HG03280 (cell line): ENCODE measurements around the gene NEUROG1.

Experiments
- ATAC-seq: cut with Tn5 transposase; IDR thresholded peaks from one replicate; pipeline ENCODE4 v1.9.1; 2021; ENCODE audit warnings: mild to moderate bottlenecking, moderate library complexity; ENCODE audit not compliant: unreplicated experiment

NEUROG1 gene

GRCh38 chr5:135535820-135536801 lies at the start of gene NEUROG1:
TSS of gene NEUROG1 (minus strand) at chr5:135535964. CDS start at chr5:135535690, 274 bp downstream.
- no peak for ATAC-seq

DNA sequence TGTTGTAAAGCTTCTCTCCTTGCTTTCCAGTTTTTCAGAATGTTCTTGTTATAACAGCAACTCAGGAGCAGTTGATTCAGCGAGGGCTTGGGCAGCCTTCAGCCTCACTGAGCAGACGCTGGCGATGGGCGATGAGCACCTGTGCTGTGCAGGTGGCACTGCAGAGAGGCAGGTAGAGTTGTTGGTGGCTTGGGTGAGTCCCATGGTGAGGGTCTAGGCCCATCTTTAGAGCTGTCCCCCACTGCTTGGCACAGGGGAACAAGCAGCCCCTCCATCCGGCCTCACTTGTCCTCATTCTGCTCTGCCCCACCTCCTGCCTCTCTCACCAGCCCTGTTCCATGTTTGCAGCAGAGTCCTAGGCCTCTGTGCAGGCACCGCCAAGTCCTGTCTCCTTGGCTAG lies 49.2 kb upstream of the NEUROG1 start:
- ATAC-seq: no peak

- ATAC-seq: no peak
Observed at GRCh38 chr5:135584276-135584675, 48.5 kb upstream of the NEUROG1 start.

- no peak for ATAC-seq
Observed at GRCh38 chr5:135582099-135582781, 46.5 kb upstream of the NEUROG1 start.

- ATAC-seq: no peak
Observed at GRCh38 chr5:135578685-135579341, 43.0 kb upstream of the NEUROG1 start, which contains the start of gene CXCL14. TSS of gene CXCL14 (minus strand) at chr5:135578991. CDS start at chr5:135578778, 213 bp downstream.

DNA sequence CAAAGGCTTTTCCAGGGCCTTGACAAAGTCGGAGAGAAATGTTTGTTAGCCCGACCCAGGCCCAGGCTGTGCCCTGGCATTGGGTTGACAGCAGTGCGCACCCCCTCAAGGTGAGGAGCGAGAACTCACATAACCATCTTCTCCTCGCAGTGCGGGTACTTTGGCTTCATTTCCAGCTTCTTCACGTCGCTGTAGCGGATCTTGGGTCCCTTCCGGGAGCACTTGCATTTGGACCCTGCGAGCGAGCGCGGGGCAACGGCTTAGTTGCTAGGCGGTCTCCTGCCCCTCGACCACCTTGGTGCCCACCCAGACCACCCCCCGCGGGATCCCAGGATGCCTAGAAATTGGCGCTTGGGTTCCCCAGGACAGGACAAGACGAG lies 42.5 kb upstream of the NEUROG1 start:
- no peak for ATAC-seq

GRCh38 chr5:135577421-135577820 lies 41.7 kb upstream of the NEUROG1 start:
- no peak for ATAC-seq

GRCh38 chr5:135576075-135576599 lies 40.4 kb upstream of the NEUROG1 start:
- ATAC-seq: no peak

DNA sequence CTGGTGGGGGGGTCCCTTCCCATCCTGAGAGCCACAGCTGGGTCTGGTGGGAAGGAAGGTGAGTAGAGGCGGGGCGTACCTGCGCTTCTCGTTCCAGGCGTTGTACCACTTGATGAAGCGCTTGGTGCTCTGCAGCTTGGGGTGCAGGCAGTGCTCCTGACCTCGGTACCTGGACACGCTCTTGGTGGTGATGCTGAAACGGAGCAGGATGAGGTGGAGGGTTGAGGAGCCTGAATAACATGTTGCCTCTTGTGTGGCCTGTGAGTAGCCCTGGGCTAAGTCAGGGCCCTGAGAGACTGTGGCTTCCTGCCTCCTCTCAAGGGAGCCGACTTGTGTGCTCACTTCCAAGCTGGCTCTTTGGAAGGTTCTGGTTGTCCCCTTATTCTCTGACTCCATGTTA lies 38.7 kb upstream of the NEUROG1 start:
- no peak for ATAC-seq

GRCh38 chr5:135571902-135572301 lies 36.1 kb upstream of the NEUROG1 start:
- no peak for ATAC-seq

DNA sequence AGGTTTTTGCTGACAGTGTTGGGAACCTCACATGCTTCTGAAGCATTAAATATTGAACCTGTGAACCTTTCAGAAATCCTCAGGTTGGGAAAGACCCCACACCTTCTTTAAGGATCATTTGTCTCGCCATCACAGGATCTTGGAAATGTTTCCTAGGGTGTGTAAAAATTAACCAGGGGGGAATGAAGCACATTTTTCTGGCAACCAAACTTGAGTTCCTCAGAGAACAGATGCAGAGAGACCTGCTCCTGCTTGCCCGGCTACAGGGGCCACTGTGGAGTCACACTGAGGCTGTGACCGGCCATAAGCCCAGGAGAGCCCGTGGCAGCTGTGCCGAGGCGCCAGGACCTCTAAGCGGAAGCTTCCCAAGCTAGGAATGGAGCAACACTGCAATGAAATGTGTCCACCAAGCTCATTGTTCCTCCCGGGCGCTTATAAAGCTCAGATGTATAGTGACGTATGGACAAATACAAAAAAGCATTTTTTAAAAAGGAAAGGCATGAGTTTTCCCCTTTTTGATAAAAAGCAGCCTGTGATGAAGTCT lies 35.4 kb upstream of the NEUROG1 start:
- no peak for ATAC-seq

GRCh38 chr5:135570453-135570764 lies 34.6 kb upstream of the NEUROG1 start:
- ATAC-seq: no peak

- ATAC-seq: no peak
Observed at GRCh38 chr5:135569755-135570452, 34.1 kb upstream of the NEUROG1 start.

DNA sequence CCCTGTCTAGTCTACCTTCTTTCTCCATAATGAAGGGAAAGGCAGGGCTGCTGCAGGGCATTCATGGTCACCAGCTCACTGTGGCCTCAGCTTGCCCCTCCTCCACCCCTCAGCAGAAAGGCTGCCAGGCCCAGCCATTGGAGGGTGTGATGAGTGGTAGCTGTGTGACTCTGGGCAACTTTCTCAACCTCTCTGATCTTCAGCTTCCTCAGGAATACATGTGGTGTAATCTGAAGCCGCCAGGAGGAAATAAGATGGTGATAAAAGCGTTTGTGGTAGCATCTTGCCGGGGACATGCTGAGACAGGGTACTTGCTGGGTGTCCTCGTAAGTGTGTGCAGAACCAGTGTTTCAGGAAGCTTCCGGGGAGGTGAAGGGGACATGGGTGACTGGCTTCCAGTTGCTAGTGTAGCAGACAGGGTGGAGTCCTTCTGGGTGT lies 33.2 kb upstream of the NEUROG1 start:
- no peak for ATAC-seq

- ATAC-seq: no peak
Observed at GRCh38 chr5:135568246-135568645, 32.5 kb upstream of the NEUROG1 start.

GRCh38 chr5:135567661-135568060 lies 31.9 kb upstream of the NEUROG1 start:
- ATAC-seq: no peak

- ATAC-seq: no peak
Observed at GRCh38 chr5:135566422-135567400, 30.9 kb upstream of the NEUROG1 start.

DNA sequence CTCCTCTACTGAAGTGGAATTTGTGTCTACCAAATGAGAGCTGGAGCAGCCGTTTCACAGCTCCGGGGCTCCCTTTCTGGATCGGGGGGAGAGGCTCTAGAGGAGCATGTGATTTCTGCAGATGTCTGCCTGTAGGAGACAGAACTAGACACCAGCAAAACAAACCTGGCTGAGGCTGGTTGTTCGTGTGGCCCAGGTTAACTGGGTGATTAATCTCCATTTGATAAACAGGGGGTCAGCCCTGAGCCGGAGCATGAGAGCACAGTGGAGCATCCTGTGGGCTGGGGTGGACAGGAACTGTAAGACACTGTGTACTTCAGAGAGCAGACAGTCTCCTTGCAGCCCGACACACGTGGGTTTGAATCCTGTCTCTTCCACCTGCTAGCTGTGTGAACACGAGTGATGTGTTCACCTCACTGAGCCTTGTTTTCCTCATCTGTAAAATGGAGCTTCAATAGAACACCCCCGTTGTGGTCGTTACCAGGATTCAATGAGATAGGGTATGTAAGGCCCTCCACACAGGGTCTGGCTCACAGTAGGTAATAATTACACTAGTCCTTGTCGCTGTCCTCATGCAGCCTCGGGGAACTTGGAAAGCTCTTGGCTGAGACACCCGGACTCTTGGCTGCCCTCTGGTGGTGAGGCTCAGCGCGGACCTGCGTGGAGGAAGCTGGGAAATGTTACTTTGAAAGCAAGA lies 30.1 kb upstream of the NEUROG1 start:
- ATAC-seq: peak; percentile 50

DNA sequence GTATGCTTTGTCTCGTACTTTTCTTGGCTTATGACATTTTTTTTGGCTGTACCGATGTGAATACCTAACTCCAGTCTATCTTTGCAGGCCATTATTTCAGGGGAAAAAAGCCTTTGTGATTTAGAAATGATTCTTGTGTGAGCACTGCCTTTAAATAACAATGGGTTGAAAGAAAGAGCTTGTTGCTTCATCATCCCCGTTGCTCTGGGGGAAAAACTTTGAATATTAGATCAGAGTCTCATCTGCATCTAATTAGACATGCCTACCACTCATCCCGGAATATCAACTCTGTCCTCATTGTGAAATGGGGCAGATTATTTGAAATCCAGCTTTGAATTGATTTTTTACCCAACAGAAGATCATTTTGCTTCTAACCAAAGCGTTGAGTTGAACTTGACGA lies 29.5 kb upstream of the NEUROG1 start:
- no peak for ATAC-seq
